GM21526 (cell line): Measurements from ENCODE around the gene IER3.
"Not testable (repeated sequence)": the region's sequence is repeated elsewhere in the genome, so short reads cannot be mapped to it uniquely, and the experiment has no call there.

Source experiments
- ATAC-seq: cut with Tn5 transposase; IDR thresholded peaks from one replicate; pipeline ENCODE4 v1.9.1; 2021; ENCODE audit warnings: moderate library complexity; ENCODE audit not compliant: unreplicated experiment, low FRiP score

Gene IER3

GRCh38 chr6:30769088-30769852 is 24.9 kb upstream of the IER3 start:
- no peak for ATAC-seq

- no peak for ATAC-seq
Observed at GRCh38 chr6:30768634-30769087, 24.3 kb upstream of the IER3 start.

DNA sequence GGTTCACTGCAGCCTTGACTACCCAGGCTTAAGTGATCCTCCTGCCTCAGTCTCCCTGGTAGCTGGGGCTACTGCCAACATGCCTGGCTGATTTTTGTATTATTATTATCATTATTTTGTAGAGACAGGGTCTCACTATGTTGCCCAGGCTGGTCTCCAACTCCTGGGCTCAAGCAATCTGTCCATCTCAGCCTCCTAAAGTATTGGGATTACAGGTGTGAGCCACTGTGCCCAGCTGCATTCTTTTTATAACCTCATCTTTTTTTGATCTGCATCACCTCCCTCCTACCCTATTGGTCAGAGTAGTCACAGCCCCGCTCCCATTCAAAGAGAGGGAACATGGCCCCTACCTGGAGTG is 23.6 kb upstream of the IER3 start:
- ATAC-seq, result no peak

DNA sequence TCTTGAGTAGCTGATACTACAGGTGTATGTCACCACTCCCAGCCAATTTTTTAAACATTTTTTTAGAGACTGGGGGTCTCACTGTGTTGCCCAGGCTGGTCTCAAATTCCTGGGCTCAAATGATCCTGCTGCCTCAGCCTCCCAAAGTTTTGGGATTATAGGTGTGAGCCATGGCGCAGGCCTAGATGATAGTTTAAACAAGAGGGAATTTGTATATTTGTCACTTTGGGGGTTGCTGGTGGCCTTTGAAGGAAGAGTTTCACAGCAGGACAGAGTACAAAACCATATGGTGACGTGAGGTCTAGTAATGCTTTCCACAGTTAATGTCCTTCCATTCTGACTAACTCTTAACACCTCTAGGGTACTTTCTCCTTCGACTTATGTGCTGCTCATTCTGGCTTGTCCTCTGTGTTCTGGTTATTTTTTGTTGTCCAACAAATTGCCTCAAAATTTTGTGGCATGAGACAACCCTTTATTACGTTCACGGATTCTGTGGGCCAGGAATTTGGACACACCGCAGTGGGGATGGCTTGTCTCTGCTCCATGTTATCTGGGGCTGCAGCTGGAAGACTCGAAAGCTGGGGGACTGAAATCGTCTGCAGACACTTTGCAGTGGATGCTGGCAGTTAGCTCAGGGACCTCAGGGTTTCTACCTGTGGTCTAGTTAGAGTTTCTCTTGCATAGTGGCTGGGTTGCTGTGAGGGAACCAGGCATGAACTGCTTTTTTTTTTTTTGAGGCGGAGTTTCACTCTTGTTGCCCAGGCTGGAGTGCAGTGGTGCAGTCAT is 23.0 kb upstream of the IER3 start:
- no peak for ATAC-seq

DNA sequence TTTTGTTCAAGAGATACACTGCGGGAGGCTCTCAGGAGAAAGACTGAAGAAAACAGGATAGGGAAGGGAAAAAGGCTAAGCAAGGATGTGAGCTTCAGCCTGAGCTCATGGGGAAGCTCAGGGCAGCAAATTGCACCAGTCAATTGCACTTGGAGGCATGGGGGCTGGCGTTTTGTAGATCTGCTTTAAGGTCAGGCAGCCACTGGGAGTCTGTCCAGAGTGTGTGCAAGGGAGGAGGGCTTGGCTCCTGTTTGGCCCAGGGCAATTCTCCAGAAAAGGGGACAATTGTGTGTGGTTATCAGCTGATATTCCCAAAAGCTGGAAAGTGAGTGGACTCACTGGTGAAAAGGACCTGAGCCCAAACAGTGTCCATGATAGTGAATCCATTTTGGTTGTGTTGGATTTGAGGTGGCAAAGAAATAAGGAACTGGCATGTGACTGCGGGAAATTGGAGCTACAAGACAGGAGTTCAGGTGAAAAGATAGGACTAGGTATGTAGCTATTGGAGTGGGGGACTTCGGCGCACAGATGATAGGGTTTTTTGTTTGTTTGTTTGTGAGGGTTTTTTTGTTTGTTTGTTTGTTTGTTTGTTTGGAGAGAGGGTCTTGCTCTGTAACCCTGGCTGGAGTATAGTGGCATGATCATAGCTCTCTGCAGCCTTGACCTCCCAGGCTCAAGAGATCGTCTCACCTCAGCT is 22.3 kb upstream of the IER3 start:
- no peak for ATAC-seq

GRCh38 chr6:30765495-30765894 is 21.1 kb upstream of the IER3 start:
- not testable (repeated sequence) for ATAC-seq

- ATAC-seq, result not testable (repeated sequence)
Observed at GRCh38 chr6:30764490-30765043, 20.2 kb upstream of the IER3 start.

DNA sequence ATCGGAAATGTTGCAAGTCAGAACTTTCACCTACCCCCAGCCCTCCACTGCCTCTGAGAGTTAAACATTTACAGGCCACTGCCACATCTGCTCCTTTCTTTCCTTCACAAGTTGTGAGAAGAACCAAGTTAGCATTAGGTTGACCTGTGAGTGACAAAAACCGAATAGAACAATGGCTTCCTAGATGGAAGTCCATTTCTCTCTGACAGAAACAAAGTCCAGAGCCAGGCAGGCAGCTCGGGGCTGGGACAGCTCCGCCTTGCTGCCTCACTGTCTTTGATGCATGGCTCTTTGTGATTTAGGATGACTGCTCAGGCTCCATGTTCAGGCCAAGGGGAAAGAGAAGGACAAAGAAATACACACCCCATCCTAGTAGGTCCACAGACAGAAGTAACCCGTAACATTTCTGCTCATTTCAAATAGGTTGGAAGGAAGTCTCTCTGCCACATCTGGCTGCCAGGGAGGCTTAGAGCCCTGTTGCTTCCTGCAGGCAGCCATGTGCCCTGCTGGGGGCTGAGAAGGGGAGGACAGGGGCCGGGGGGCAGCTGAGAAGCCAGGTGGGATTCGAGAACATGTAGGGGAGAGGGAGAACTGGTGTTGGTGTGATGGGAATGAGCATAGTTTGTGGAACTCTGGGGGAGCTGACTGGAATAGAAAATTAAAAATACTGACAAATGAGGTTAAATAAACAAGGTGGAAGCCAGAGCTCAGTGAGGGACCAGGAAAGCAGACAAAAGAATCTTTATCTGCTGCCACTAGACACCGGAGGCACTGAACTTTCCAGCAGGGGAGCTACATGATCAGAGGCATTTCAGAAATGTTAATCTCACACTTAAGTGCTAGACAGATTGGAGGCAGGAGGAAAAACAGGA is 19.5 kb upstream of the IER3 start:
- no peak for ATAC-seq

- ATAC-seq, result no peak
Observed at GRCh38 chr6:30763155-30763617, 18.8 kb upstream of the IER3 start.

GRCh38 chr6:30761791-30762429 is 17.6 kb upstream of the IER3 start:
- no peak for ATAC-seq

GRCh38 chr6:30760549-30760948 is 16.2 kb upstream of the IER3 start:
- ATAC-seq, result no peak

GRCh38 chr6:30759575-30760239 is 15.4 kb upstream of the IER3 start:
- ATAC-seq, result no peak

GRCh38 chr6:30757261-30757904 is 13.0 kb upstream of the IER3 start:
- no peak for ATAC-seq

GRCh38 chr6:30756405-30757003 is 12.2 kb upstream of the IER3 start:
- not testable (repeated sequence) for ATAC-seq

DNA sequence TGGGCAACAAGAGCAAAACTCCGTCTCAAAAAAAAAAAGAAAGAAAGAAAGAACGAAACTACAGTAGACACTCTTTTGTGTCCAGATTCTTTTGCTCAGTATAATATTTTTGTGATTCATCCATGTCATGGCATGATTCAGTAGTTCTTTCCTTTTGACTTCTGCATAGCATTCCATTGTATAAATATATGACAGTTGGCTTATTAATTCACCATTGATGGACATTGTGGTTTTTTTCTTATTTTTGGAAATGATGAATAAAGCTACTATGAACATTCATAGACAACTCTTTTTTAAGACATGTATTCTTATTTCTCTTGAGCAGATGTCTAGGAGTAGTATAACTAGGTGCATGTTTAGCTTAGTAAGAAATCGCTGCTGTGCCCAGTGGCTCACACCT is 10.3 kb upstream of the IER3 start:
- ATAC-seq, result no peak

GRCh38 chr6:30752157-30752927 is 8.0 kb upstream of the IER3 start:
- ATAC-seq, result no peak

- ATAC-seq, result no peak
Observed at GRCh38 chr6:30750379-30750668, 6.0 kb upstream of the IER3 start.
